Heart right ventricle (tissue), 16 donors: ENCODE data around the gene AHCY. TPM values are rescaled to one million over a fixed set of nuclear protein-coding genes. Genes with fewer than 3 reads are reported as not detected.

ENCODE experiments used
- ATAC-seq, 8 donors: fragments of 200-7000 bp; cut with Tn5 transposase; one replicate each; pipeline ENCODE4 v1.9.1; 2020; ENCODE audit warnings: mild to moderate bottlenecking in 8 of 8, moderate library complexity in 8 of 8, moderate number of reproducible peaks in 1 of 8
- DNase-seq, 2 donors: peaks; one replicate each; pipeline ENCODE4 v3.0.0-alpha.2; 2020
- H3K27ac ChIP-seq, 10 donors: fragments of 200-600 bp; sonication (generic) in 2 of 10; one replicate each; pipeline versions ENCODE4 v1.5.0 to v1.8.0; 2020 to 2022; ENCODE audit warnings: mild to moderate bottlenecking in 3 of 10
- H3K27me3 ChIP-seq, 7 donors: fragments of 200-600 bp; one replicate each; pipeline ENCODE4 v1.8.0; 2021 to 2022; ENCODE audit warnings: mild to moderate bottlenecking in 2 of 7
- H3K36me3 ChIP-seq, 9 donors: fragments of 200-600 bp; sonication (generic) in 1 of 9; one replicate each; pipeline versions ENCODE4 v1.5.0 to v1.8.0; 2020 to 2022; ENCODE audit warnings: mild to moderate bottlenecking in 2 of 9
- H3K4me1 ChIP-seq, 9 donors: fragments of 200-600 bp; sonication (generic) in 1 of 9; one replicate each; pipeline versions ENCODE4 v1.5.0 to v1.8.0; 2020 to 2022; ENCODE audit warnings: mild to moderate bottlenecking in 4 of 9
- H3K4me3 ChIP-seq, 10 donors: fragments of 200-600 bp; sonication (generic) in 2 of 10; one replicate each; pipeline versions ENCODE4 v1.5.0 to v1.8.0; 2020 to 2022; ENCODE audit warnings: mild to moderate bottlenecking in 7 of 10, moderate library complexity in 2 of 10
- H3K9me3 ChIP-seq, 11 donors: fragments of 200-600 bp in 10 of 11; sonication (generic) in 2 of 11; one replicate each; pipeline versions ENCODE4 v1.5.0 to v1.8.0; 2013 to 2022; ENCODE audit warnings: mild to moderate bottlenecking in 2 of 11, control low read depth in 1 of 11, moderate library complexity in 1 of 11
- CTCF ChIP-seq, 9 donors: fragments of 200-600 bp; sonication (generic) in 2 of 9; IDR thresholded peaks; one replicate each; pipeline versions ENCODE4 v1.5.0 to v1.8.0; 2021 to 2022; ENCODE audit warnings: antibody characterized with exemption in 9 of 9, mild to moderate bottlenecking in 5 of 9, moderate library complexity in 1 of 9
- WGBS, 2 donors: extraction: QIAGEN DNeasy Blood & Tissue Kit; methylation state at CpG; one replicate each; pipeline ENCODE4 v1.1.7; 2013; ENCODE audit warnings: inconsistent platforms in 1 of 2; 5-methylcytosine and 5-hydroxymethylcytosine counted together
- intact Hi-C, 10 donors: fragments of 100-400 bp; cut with DNase I; formaldehyde crosslinking; loops; one replicate each; pipeline versions ENCODE4 v1.11.1 to v1.14.2; 2022
- polyA plus RNA-seq, 2 donors: library from polyadenylated mRNA; stranded (reverse); fragments of 200-250 nt; gene quantifications; one replicate each; pipeline ENCODE4 v1.2.3, GENCODE V29; 2013
- total RNA-seq, 10 donors: library from RNA; stranded (reverse); fragmentation: NEBNext Ultra II Directional in 3 of 10; extraction: Animal tissue kit (Norgen Biotek cat#: 25700) in 3 of 10; gene quantifications; one replicate each; pipeline versions ENCODE4 v1.2.1 to v1.2.4, GENCODE V29; 2021 to 2023
- donor health status: Arrhythmogenic right ventricular cardiomyopathy.
- donor health status: ischemic (EF 13 %, LVEDD 7.1; RV severe dilation, severe dysfunction).
- donor health status: healthy with polysubstance abuse.
- donor health status: DM: no; HTN: yes; CAD: no.
- donor health status: DM: no; HTN: no; CAD: no.
- donor health status: ischemic (EF 25% LVEDD 6.9; RV normal size, moderate dysfunction).
- donor health status: ischemic (EF 25% LVEDD 5.7; RV mildly dilated, moderate dysfunction).
- donor health status: healthy.
- donor health status: DM: yes; HTN: yes; CAD: no.
- donor health status: Ischemic cardiomyopathy.
- donor health status: ischemic (EF 35%, LVEDD 5.7; RV mildly dilated, moderate dysfunction).
- donor health status: nonischemic (EF 11% LVEDD 7.7; RV severe dilation, severe dysfunction).
- donor health status: DM: yes; HTN: yes; CAD: no.
- donor health status: PGD.
- donor health status: ischemic (EF 29% LVEDD 5.4; RV normal size, mild dysfunction).
- donor health status: nonischemic (EF 23%, LVEDD 6.1; RV moderate dilation, normal function).

The AHCY gene
- total and polyA plus RNA-seq, 12 donors: 42.3 to 83.9 (median 56.7) TPM

- Histone ChIP-seq H3K9me3 (no peaks in the 10 kb centered on the region), H3K27me3 (no peaks in the 10 kb centered on the region), H3K36me3 (peaks cover 0 to 97% (median 44%) of the 10 kb centered on the region in 9 donors), H3K27ac (no peak overlapping the region), H3K4me1 (no peaks in the 10 kb centered on the region), H3K4me3 (no peak overlapping the region)
- WGBS, 2 donors: 92 to 95% methylated on average over 1 of the region's 1 CpG
- intact Hi-C loops: no loop called here
- no peak for DNase-seq
- no peak for ATAC-seq
- no peak for TF ChIP-seq CTCF (IDR thresholded peaks at IDR 0.05)
Observed at GRCh38 chr20:34283844-34284243, 19.3 kb downstream of the AHCY start.

GRCh38 chr20:34282041-34282440 is 21.1 kb downstream of the AHCY start:
- intact Hi-C loops: no loop called here
- Histone ChIP-seq H3K4me3 (no peak overlapping the region), H3K27me3 (no peaks in the 10 kb centered on the region), H3K36me3 (peaks cover 0 to 96% (median 39%) of the 10 kb centered on the region in 9 donors), H3K4me1 (no peaks in the 10 kb centered on the region), H3K9me3 (no peaks in the 10 kb centered on the region), H3K27ac (no peak overlapping the region)
- WGBS, 2 donors: 90 to 94% methylated on average over 4 of the region's 4 CpGs
- ATAC-seq (no peak), DNase-seq (no peak)
- TF ChIP-seq CTCF (IDR thresholded peaks at IDR 0.05): no peak

- Histone ChIP-seq H3K9me3 (no peaks in the 10 kb centered on the region), H3K4me3 (no peak overlapping the region), H3K4me1 (no peaks in the 10 kb centered on the region), H3K27ac (no peak overlapping the region), H3K27me3 (no peaks in the 10 kb centered on the region), H3K36me3 (peaks cover 0 to 96% (median 39%) of the 10 kb centered on the region in 9 donors)
- intact Hi-C loops: no loop called here
- no peak for TF ChIP-seq CTCF (IDR thresholded peaks at IDR 0.05)
- DNase-seq (no peak), ATAC-seq (no peak)
- WGBS, 2 donors: 88 to 90% methylated on average over 3 of the region's 3 CpGs
Observed at GRCh38 chr20:34281177-34281576, 22.0 kb downstream of the AHCY start.

GRCh38 chr20:34274694-34275093 is 28.5 kb downstream of the AHCY start:
- peaks cover 0 to 43% (median 0%) of the 10 kb centered on the region in 9 donors for H3K36me3 ChIP-seq
- WGBS, 2 donors: 97 to 98% methylated on average over 7 of the region's 7 CpGs
- intact Hi-C loops: no loop called here

More at GRCh38 chr20:34274694-34275093, 28.5 kb downstream of the AHCY start:
- TF ChIP-seq CTCF (IDR thresholded peaks at IDR 0.05): no peak
- no peak overlapping the region for H3K27ac ChIP-seq
- no peak overlapping the region for H3K4me3 ChIP-seq
- H3K27me3 ChIP-seq: no peaks in the 10 kb centered on the region
- no peak for ATAC-seq
- no peak for DNase-seq
- no peaks in the 10 kb centered on the region for H3K9me3 ChIP-seq
- H3K4me1 ChIP-seq: peaks cover 0 to 11% (median 8%) of the 10 kb centered on the region in 9 donors
